Endothelial cell of umbilical vein (primary cell): ENCODE data around the gene PHF2. TPM values are rescaled to one million over a fixed set of nuclear protein-coding genes. Genes with fewer than 3 reads are reported as not detected.

Experiments
- BruUV-seq: library from RNA; stranded (reverse); fragments of 400-500 nt; replicated peaks from 2 replicates; lab custom pipeline; 2021; lab: Mats Ljungman, UMichigan
- CTCF ChIA-PET: fragments of 300-600, 350-600 bp; sonication (Branson Sonifier 250); formaldehyde crosslinking; loops from one replicate; lab custom pipeline; 2021; ENCODE audit warnings: antibody characterized with exemption, inconsistent platforms; lab: Charles Lee
- POLR2A ChIA-PET: fragments of 300-600, 350-600 bp; sonication (Branson Sonifier 250); formaldehyde crosslinking; loops from one replicate; lab custom pipeline; 2021; ENCODE audit warnings: antibody characterized with exemption, inconsistent platforms; lab: Charles Lee
- DNase-seq: peaks from one replicate; pipeline ENCODE4 v3.0.0-alpha.2; 2011; ENCODE audit warnings: low read depth, low spot score
- FAIRE-seq: peaks from 2 replicates; lab custom pipeline; 2011; peaks lifted over from hg19 to GRCh38; lab: Jason Lieb, UNC
- H2AFZ ChIP-seq: 2 replicates; pipeline ENCODE4 v1.6.0; 2012; ENCODE audit warnings: low read depth, low read length, control low read depth, inconsistent platforms
- H3K27ac ChIP-seq: 2 replicates; pipeline ENCODE4 v1.5.1; 2011; ENCODE audit warnings: low read depth, mild to moderate bottlenecking, control low read depth, low read length, moderate library complexity; ENCODE audit not compliant: insufficient read depth
- H3K27me3 ChIP-seq, 2 experiments: 2 replicates each; pipeline versions ENCODE4 v1.6.0 to v1.6.1; 2011; ENCODE audit warnings: low read length in 2 of 2, mixed read lengths in 1 of 2; ENCODE audit not compliant: control insufficient read depth in 2 of 2, insufficient read depth in 2 of 2
- H3K36me3 ChIP-seq, 2 experiments: 2 replicates in 1 of 2; 3 replicates in 1 of 2; pipeline ENCODE4 v1.5.1; 2011; ENCODE audit warnings: low read length in 2 of 2, mild to moderate bottlenecking in 1 of 2, moderate library complexity in 1 of 2; ENCODE audit not compliant: control insufficient read depth in 2 of 2, insufficient read depth in 2 of 2; ENCODE audit errors: extremely low read depth in 1 of 2
- H3K4me1 ChIP-seq: 3 replicates; pipeline ENCODE4 v1.5.1; 2011; ENCODE audit warnings: mild to moderate bottlenecking, low read length; ENCODE audit not compliant: control insufficient read depth, insufficient read depth; ENCODE audit errors: extremely low read depth
- H3K4me2 ChIP-seq: 2 replicates; pipeline ENCODE4 v1.6.1; 2011; ENCODE audit warnings: low read length, control low read depth, mixed read lengths; ENCODE audit not compliant: insufficient read depth
- H3K4me3 ChIP-seq, 3 experiments: fragments of 200-600 bp in 1 of 3; sonication (generic), shearing (Covaris generic) in 1 of 3; replicated peaks in 1 of 3; 2 replicates each; pipeline ENCODE4 v1.5.1; 2011 to 2016; ENCODE audit warnings: control low read depth in 3 of 3, low read length in 3 of 3, mild to moderate bottlenecking in 2 of 3, inconsistent platforms in 1 of 3, low read depth in 1 of 3, moderate library complexity in 1 of 3; ENCODE audit not compliant: insufficient read depth in 1 of 3
- H3K79me2 ChIP-seq: 2 replicates; pipeline ENCODE4 v1.6.0; 2012; ENCODE audit warnings: low read length, inconsistent platforms; ENCODE audit not compliant: control insufficient read depth, insufficient read depth
- H3K9ac ChIP-seq: replicated peaks from 2 replicates; pipeline ENCODE3; 2011; ENCODE audit warnings: low read length, control low read depth; ENCODE audit not compliant: insufficient read depth; ENCODE audit errors: extremely low read depth
- H3K9me1 ChIP-seq: replicated peaks from 3 replicates; pipeline ENCODE4 v1.6.0; 2011; ENCODE audit warnings: mild to moderate bottlenecking, low read length; ENCODE audit not compliant: control insufficient read depth, insufficient read depth; ENCODE audit errors: extremely low read depth
- H3K9me3 ChIP-seq: replicated peaks from 2 replicates; pipeline ENCODE4 v1.5.1; 2012; ENCODE audit warnings: low read length, inconsistent platforms; ENCODE audit not compliant: control insufficient read depth, insufficient read depth
- H4K20me1 ChIP-seq: replicated peaks from 2 replicates; pipeline ENCODE3; 2011; ENCODE audit warnings: mild to moderate bottlenecking, low read length; ENCODE audit not compliant: control insufficient read depth, insufficient read depth; ENCODE audit errors: extremely low read depth
- EZH2 ChIP-seq: IDR thresholded peaks from 2 replicates; pipeline ENCODE4 v1.6.1; 2012; ENCODE audit warnings: borderline replicate concordance, low read depth, mild to moderate bottlenecking, moderate library complexity, low read length, inconsistent platforms; ENCODE audit not compliant: severe bottlenecking
- FOS ChIP-seq: IDR thresholded peaks from 2 replicates; pipeline ENCODE4 v1.6.1; 2011; ENCODE audit warnings: mild to moderate bottlenecking, low read length, moderate library complexity, borderline replicate concordance; ENCODE audit not compliant: insufficient read depth
- GATA2 ChIP-seq: IDR thresholded peaks from 2 replicates; pipeline ENCODE4 v1.7.0; 2011; ENCODE audit warnings: low read depth, mild to moderate bottlenecking, moderate library complexity, mixed read lengths, low read length; ENCODE audit not compliant: insufficient read length, insufficient read depth
- JUN ChIP-seq: IDR thresholded peaks from 2 replicates; pipeline ENCODE4 v1.6.1; 2011; ENCODE audit warnings: borderline replicate concordance, low read depth; ENCODE audit not compliant: insufficient read length, insufficient read depth
- MAX ChIP-seq: IDR thresholded peaks from 2 replicates; pipeline ENCODE4 v1.6.1; 2011; ENCODE audit not compliant: insufficient read depth, insufficient read length
- MYC ChIP-seq: IDR thresholded peaks from one replicate; pipeline ENCODE4 v1.6.1; 2011; ENCODE audit warnings: mild to moderate bottlenecking, low read depth, low read length
- POLR2A ChIP-seq: IDR thresholded peaks from 2 replicates; pipeline ENCODE4 v1.6.1; 2012; ENCODE audit warnings: low read depth, mild to moderate bottlenecking, control low read depth, low read length
- POLR2AphosphoS5 ChIP-seq: IDR thresholded peaks from 2 replicates; pipeline ENCODE4 v1.6.1; 2012; ENCODE audit warnings: low read depth, mild to moderate bottlenecking, control low read depth, low read length, moderate library complexity; ENCODE audit not compliant: insufficient read depth
- dilution Hi-C: fragments of 300-500 bp; cut with MboI; formaldehyde crosslinking; loops from one replicate; pipeline ENCODE4 v1.15.0; 2019; ENCODE audit warnings: low sequenced_read_pairs; ENCODE audit not compliant: extremely low pct_ligation_motif_present
- intact Hi-C: fragments of 100-400 bp; cut with micrococcal nuclease; formaldehyde crosslinking; loops from one replicate; pipeline ENCODE4 v1.10.0; 2022
- polyA plus RNA-seq, 4 experiments: library from polyadenylated mRNA; depleted of rRNA in 3 of 4; stranded (reverse) in 3 of 4; unstranded in 1 of 4; fragments of >200 nt; gene quantifications; 2 replicates each; pipeline versions ENCODE4 v1.2.1 to v1.2.3, GENCODE V29; 2011 to 2012; ENCODE audit warnings: missing spikeins in 1 of 4
- total RNA-seq: library from RNA; stranded (reverse); gene quantifications from 2 replicates; pipeline ENCODE4 v1.2.3, GENCODE V29; 2021
- TF ChIP-seq, protein P1 (sequence below), 2 donors: IDR thresholded peaks; 1 replicate in 1 of 2; 2 replicates in 1 of 2; pipeline ENCODE4 v1.5.1; 2011; ENCODE audit warnings: low read length in 2 of 2, mild to moderate bottlenecking in 2 of 2, moderate library complexity in 2 of 2, control low read depth in 1 of 2, inconsistent platforms in 1 of 2, low read depth in 1 of 2; ENCODE audit not compliant: insufficient read depth in 1 of 2; ENCODE audit errors: extremely low read depth in 1 of 2

Gene PHF2
- total and polyA plus RNA-seq, 2 donors (not counting 3 experiments of a cell fraction or from before 2014, with no cell fraction given): 9.8 to 22.5 TPM

DNA sequence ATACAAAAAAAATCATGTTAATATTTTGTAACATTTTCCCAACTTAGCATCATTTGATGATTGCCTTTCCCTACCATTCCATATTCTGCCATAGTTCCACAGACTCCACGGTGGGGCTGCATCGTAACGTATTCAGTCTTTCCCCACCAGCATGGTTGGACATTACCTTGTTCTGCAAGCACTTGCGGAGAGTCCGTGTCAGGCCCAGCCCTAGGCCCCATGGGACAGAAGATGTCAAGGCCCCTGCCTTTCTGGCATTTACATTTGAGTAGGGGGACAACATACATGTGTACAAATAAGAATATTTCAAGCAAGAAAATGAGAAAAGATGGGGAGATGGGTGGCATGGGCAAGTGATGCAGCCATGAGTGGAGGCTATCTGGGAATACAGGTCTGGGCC, 8.2 kb upstream of the PHF2 start:
- Histone ChIP-seq H3K9me3 (no peaks in the 10 kb centered on the region), H2AFZ (no peak overlapping the region), H3K4me2 (no peak overlapping the region), H3K9ac (no peak overlapping the region), H4K20me1 (no peaks in the 10 kb centered on the region), H3K36me3 (peaks cover 4 to 8% of the 10 kb centered on the region in 2 experiments), H3K9me1 (no peaks in the 10 kb centered on the region), H3K27ac (no peak overlapping the region), H3K79me2 (no peaks in the 10 kb centered on the region), H3K4me1 (peaks cover 16% of the 10 kb centered on the region), H3K27me3 (no peaks in the 10 kb centered on the region), H3K4me3 (no peak overlapping the region)
- dilution Hi-C loops: no loop called here
- no TSS peak for BruUV-seq
- TF ChIP-seq GATA2 (no peak), MYC (no peak), JUN (no peak), MAX (no peak), POLR2AphosphoS5 (no peak), POLR2A (no peak), EZH2 (no peak), FOS (no peak)
- TF ChIP-seq, protein P1, sequence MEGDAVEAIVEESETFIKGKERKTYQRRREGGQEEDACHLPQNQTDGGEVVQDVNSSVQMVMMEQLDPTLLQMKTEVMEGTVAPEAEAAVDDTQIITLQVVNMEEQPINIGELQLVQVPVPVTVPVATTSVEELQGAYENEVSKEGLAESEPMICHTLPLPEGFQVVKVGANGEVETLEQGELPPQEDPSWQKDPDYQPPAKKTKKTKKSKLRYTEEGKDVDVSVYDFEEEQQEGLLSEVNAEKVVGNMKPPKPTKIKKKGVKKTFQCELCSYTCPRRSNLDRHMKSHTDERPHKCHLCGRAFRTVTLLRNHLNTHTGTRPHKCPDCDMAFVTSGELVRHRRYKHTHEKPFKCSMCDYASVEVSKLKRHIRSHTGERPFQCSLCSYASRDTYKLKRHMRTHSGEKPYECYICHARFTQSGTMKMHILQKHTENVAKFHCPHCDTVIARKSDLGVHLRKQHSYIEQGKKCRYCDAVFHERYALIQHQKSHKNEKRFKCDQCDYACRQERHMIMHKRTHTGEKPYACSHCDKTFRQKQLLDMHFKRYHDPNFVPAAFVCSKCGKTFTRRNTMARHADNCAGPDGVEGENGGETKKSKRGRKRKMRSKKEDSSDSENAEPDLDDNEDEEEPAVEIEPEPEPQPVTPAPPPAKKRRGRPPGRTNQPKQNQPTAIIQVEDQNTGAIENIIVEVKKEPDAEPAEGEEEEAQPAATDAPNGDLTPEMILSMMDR (IDR thresholded peaks at IDR 0.05; ENCODE audit: extremely low read depth in 1 of 2, insufficient read depth in 1 of 2, low read depth in 1 of 2, low read length in 2 of 2): no peak
- intact Hi-C loops: loop anchor here (5.0 to 10.0 kb wide), 2 partner anchors 253 to 471 kb away; partner anchors contain the start of gene CARD19
- FAIRE-seq (no peak), DNase-seq (no peak)
- ChIA-PET CTCF (no interaction called here), POLR2A (no interaction called here)
